Parathyroid adenoma (tissue), 2 donors: ENCODE measurements around the gene TRPV4.

Source experiments
- H2AFZ ChIP-seq: fragments of 300-600 bp; sonication (generic); one replicate; pipeline ENCODE4 v1.7.0; 2017; ENCODE audit warnings: antibody characterized with exemption, mild to moderate bottlenecking
- H3K27ac ChIP-seq: fragments of 300-600 bp; sonication (generic); one replicate; pipeline ENCODE4 v1.7.0; 2017
- H3K27me3 ChIP-seq: fragments of 300-600 bp; sonication (generic); one replicate; pipeline ENCODE4 v1.7.0; 2017; ENCODE audit warnings: low read length; ENCODE audit not compliant: control insufficient read depth, insufficient read depth
- H3K36me3 ChIP-seq: fragments of 300-600 bp; sonication (generic); one replicate; pipeline ENCODE4 v1.7.0; 2017; ENCODE audit warnings: low read length; ENCODE audit not compliant: control insufficient read depth, insufficient read depth
- H3K4me1 ChIP-seq: fragments of 300-600 bp; sonication (generic); one replicate; pipeline ENCODE4 v1.7.0; 2017; ENCODE audit warnings: control low read depth
- H3K4me2 ChIP-seq: fragments of 300-600 bp; sonication (generic); one replicate; pipeline ENCODE4 v1.7.0; 2017; ENCODE audit warnings: low read length
- H3K4me3 ChIP-seq: fragments of 300-600 bp; sonication (generic); one replicate; pipeline ENCODE4 v1.7.0; 2017; ENCODE audit warnings: low read depth, low read length
- H3K79me2 ChIP-seq: fragments of 300-600 bp; sonication (generic); one replicate; pipeline ENCODE4 v1.7.0; 2017; ENCODE audit warnings: control low read depth
- H3K9ac ChIP-seq: fragments of 300-600 bp; sonication (generic); one replicate; pipeline ENCODE4 v1.7.0; 2017; ENCODE audit warnings: mild to moderate bottlenecking
- H3K9me3 ChIP-seq: fragments of 300-600 bp; sonication (generic); one replicate; pipeline ENCODE4 v1.7.0; 2017; ENCODE audit warnings: low read length; ENCODE audit not compliant: control insufficient read depth
- TF ChIP-seq, protein P1 (sequence below): fragments of 300-600 bp; sonication (generic); IDR thresholded peaks from one replicate; pipeline ENCODE4 v1.7.0; 2017; ENCODE audit warnings: antibody characterized with exemption, mild to moderate bottlenecking
- donor health status: primary hyperparathyroidism.

The TRPV4 gene

DNA sequence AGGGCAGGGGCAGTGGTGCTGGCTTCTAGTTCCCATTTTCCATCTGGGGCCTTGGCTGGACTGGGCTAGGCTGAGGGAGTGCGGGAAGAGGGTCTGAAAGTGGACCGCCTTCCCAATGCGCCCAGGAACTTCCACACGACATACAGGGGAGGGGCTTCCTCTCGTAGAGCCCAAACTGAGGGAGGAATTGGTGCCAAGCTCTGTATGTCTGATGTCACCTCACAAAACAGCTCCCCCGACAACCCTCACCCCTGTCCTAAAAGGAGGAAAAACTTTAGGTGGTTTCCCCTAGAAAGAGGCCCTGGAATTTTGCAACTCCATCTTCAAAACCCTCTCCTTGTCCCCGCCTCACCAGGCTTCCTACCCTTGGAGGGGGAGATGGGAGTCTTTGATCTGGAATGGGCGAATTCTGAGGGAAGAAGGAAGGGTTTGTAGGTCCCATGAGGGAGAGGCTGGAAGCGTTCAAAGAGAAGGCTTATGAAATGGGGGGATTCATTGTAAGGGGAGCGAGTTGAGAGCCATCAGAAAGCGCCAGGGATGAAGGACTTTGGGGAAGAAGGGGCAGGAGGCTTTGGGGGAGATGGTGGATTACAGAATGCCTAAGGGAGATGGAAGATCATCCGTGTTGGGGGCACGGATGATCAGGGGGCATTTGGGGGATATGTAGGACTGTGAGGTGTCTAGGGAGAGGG is 46.3 kb upstream of the TRPV4 start:
- Histone ChIP-seq H3K79me2 (peaks cover 35% of the 10 kb centered on the region), H3K36me3 (no peaks in the 10 kb centered on the region), H3K4me3 (peak overlapping the region; percentile 69), H3K4me2 (peak overlapping the region; percentile 50), H3K27ac (peak overlapping the region; percentile 26), H3K9ac (peak overlapping the region; percentile 49), H3K4me1 (peaks cover 18% of the 10 kb centered on the region), H3K27me3 (no peaks in the 10 kb centered on the region), H3K9me3 (no peaks in the 10 kb centered on the region), H2AFZ (peak overlapping the region; percentile 77)
- TF ChIP-seq, protein P1, sequence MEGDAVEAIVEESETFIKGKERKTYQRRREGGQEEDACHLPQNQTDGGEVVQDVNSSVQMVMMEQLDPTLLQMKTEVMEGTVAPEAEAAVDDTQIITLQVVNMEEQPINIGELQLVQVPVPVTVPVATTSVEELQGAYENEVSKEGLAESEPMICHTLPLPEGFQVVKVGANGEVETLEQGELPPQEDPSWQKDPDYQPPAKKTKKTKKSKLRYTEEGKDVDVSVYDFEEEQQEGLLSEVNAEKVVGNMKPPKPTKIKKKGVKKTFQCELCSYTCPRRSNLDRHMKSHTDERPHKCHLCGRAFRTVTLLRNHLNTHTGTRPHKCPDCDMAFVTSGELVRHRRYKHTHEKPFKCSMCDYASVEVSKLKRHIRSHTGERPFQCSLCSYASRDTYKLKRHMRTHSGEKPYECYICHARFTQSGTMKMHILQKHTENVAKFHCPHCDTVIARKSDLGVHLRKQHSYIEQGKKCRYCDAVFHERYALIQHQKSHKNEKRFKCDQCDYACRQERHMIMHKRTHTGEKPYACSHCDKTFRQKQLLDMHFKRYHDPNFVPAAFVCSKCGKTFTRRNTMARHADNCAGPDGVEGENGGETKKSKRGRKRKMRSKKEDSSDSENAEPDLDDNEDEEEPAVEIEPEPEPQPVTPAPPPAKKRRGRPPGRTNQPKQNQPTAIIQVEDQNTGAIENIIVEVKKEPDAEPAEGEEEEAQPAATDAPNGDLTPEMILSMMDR, result no peak

DNA sequence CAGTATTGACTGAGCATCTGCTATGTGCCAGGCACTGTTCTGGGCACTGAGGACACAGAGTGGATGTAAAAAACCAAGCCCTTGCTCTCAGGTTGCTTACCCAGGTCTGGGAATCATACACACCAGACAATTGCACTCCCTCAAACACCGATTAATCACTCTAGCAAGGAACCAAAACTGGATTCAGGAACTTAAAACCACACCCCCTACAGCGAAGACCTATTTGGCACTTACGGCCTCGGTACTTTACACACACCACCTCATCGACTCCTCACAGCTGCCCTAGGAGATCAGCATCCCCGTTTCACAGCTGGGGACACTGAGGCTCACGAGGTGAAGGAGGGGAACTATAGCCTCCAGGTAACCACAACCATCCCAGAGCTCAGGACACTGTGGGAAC is 45.6 kb upstream of the TRPV4 start:
- TF ChIP-seq, protein P1, result no peak
- peak overlapping the region; percentile 50 for H3K4me2 ChIP-seq
- H3K9me3 ChIP-seq, result no peaks in the 10 kb centered on the region
- H3K27me3 ChIP-seq, result no peaks in the 10 kb centered on the region
- no peaks in the 10 kb centered on the region for H3K36me3 ChIP-seq
- H3K9ac ChIP-seq, result no peak overlapping the region
- H3K4me1 ChIP-seq, result peaks cover 26% of the 10 kb centered on the region
- H3K79me2 ChIP-seq, result peaks cover 42% of the 10 kb centered on the region
- H3K27ac ChIP-seq, result no peak overlapping the region
- H3K4me3 ChIP-seq, result peak overlapping the region; percentile 69
- no peak overlapping the region for H2AFZ ChIP-seq

DNA sequence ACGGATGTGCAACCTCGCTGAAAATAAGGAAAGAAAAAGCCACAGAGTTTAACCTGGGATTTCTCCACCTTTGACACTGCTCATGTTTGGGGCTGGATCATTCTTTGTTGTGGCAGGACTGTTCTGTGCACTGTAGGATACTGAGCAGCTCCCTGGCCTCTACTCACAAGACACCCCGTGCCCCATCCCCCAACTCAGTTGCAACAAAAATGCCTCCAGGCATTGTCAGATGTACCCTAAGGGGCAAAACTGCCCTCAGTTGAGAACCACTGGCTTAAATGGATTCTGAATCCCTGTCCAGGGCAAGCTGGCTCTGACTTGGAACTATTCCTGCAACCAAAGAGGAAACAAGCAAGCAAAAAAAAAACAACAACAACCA is 45.0 kb upstream of the TRPV4 start:
- TF ChIP-seq, protein P1, result no peak
- Histone ChIP-seq H3K4me1 (peaks cover 27% of the 10 kb centered on the region), H3K9me3 (no peaks in the 10 kb centered on the region), H3K4me2 (no peak overlapping the region), H3K36me3 (no peaks in the 10 kb centered on the region), H3K27me3 (no peaks in the 10 kb centered on the region), H3K27ac (no peak overlapping the region), H3K79me2 (peaks cover 42% of the 10 kb centered on the region), H3K9ac (no peak overlapping the region), H2AFZ (no peak overlapping the region), H3K4me3 (peak overlapping the region; percentile 69)

DNA sequence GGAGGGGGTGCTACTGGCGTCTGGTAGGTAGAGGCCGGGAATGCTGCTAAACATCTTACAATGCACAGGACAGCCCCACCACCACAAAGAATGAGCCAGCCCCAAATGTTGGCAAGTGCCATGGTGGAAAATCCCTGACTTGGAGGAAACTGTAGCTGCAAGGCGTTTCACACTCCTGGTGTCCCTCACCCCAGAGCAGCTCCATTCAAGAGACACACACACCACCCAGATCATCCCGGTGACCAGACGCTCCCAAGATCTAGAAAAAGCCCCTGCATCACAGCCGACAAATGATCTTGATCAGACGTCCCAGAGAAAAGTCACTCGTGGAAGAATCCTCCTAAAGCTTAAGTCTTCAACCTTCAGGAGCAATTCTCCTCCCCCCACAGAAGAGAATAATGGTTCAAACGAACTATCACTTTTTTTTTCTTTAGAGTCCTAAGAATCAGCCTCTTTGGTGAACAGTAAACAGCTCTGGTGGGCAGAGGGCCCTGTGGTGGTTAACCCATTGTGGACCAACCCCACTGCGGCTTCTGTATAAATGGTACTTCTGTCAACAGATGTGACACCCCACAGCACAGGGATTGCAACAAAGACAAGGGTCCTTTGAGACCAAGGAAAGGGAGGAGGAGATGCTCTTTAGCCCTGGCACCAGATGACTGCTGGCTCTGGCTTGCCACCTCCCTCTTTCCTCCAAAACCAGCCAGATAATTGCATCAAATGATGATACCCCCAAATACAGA is 44.5 kb upstream of the TRPV4 start:
- Histone ChIP-seq H3K27ac (no peak overlapping the region), H3K79me2 (peaks cover 43% of the 10 kb centered on the region), H3K9ac (no peak overlapping the region), H2AFZ (no peak overlapping the region), H3K27me3 (no peaks in the 10 kb centered on the region), H3K36me3 (no peaks in the 10 kb centered on the region), H3K4me3 (no peak overlapping the region), H3K9me3 (no peaks in the 10 kb centered on the region), H3K4me2 (peak overlapping the region; percentile 37), H3K4me1 (peaks cover 27% of the 10 kb centered on the region)
- TF ChIP-seq, protein P1, result no peak
